ENCODE data around the gene RP9.

The RP9 gene

GRCh38 chr7:33109005-33109757 lies at the start of gene RP9:
Gene RP9, minus strand, starts transcription at chr7:33109404. Its CDS starts 32 bp downstream, at chr7:33109372.
- H3K27me3 Mint-ChIP-seq = peaks cover 22% of the 10 kb centered on the region
- DNase-seq (peak; percentile 83 to 86), ATAC-seq (peak; percentile 92)
- H3K4me3 Mint-ChIP-seq = peak within 1 kb of the TSS; percentile 82 to 97
- peaks cover 39% of the 10 kb centered on the region for H3K4me1 Mint-ChIP-seq
- peak within 1 kb of the TSS; percentile 79 to 97 for H3K27ac Mint-ChIP-seq
- H3K9me3 Mint-ChIP-seq = no peaks in the 10 kb centered on the region

- H3K27me3 Mint-ChIP-seq = no peaks in the 10 kb centered on the region
- H3K4me1 Mint-ChIP-seq = no peaks in the 10 kb centered on the region
- H3K4me3 Mint-ChIP-seq = no peak overlapping the region
- H3K27ac Mint-ChIP-seq = no peak overlapping the region
- no peaks in the 10 kb centered on the region for H3K9me3 Mint-ChIP-seq
- ATAC-seq (no peak), DNase-seq (no peak)
These were observed 48.6 kb upstream of the RP9 start for GRCh38 chr7:33157781-33158180.

GRCh38 chr7:33157311-33157710 lies 48.1 kb upstream of the RP9 start:
- Mint-ChIP-seq H3K4me1 (no peaks in the 10 kb centered on the region), H3K9me3 (no peaks in the 10 kb centered on the region), H3K27ac (no peak overlapping the region), H3K27me3 (no peaks in the 10 kb centered on the region), H3K4me3 (no peak overlapping the region)
- DNase-seq = no peak
- no peak for ATAC-seq

- ATAC-seq (no peak), DNase-seq (no peak)
- no peak overlapping the region for H3K27ac Mint-ChIP-seq
- no peaks in the 10 kb centered on the region for H3K9me3 Mint-ChIP-seq
- H3K4me3 Mint-ChIP-seq = no peak overlapping the region
- no peaks in the 10 kb centered on the region for H3K27me3 Mint-ChIP-seq
- no peaks in the 10 kb centered on the region for H3K4me1 Mint-ChIP-seq
These were observed 47.2 kb upstream of the RP9 start for GRCh38 chr7:33156441-33156840.

- ATAC-seq (no peak), DNase-seq (no peak)
- no peaks in the 10 kb centered on the region for H3K4me1 Mint-ChIP-seq
- no peak overlapping the region for H3K4me3 Mint-ChIP-seq
- H3K9me3 Mint-ChIP-seq = no peaks in the 10 kb centered on the region
- H3K27me3 Mint-ChIP-seq = no peaks in the 10 kb centered on the region
- no peak overlapping the region for H3K27ac Mint-ChIP-seq
These were observed 46.6 kb upstream of the RP9 start for GRCh38 chr7:33155811-33156210.

- DNase-seq (no peak), ATAC-seq (no peak)
- H3K4me1 Mint-ChIP-seq = no peaks in the 10 kb centered on the region
- H3K4me3 Mint-ChIP-seq = no peak overlapping the region
- H3K9me3 Mint-ChIP-seq = no peaks in the 10 kb centered on the region
- H3K27ac Mint-ChIP-seq = no peak overlapping the region
- no peaks in the 10 kb centered on the region for H3K27me3 Mint-ChIP-seq
These were observed 42.9 kb upstream of the RP9 start for GRCh38 chr7:33152087-33152486.

GRCh38 chr7:33145156-33145555 lies 36.0 kb upstream of the RP9 start:
- no peak overlapping the region for H3K27ac Mint-ChIP-seq
- peaks cover 4 to 14% of the 10 kb centered on the region in 2 donors for H3K9me3 Mint-ChIP-seq
- no peak overlapping the region for H3K4me3 Mint-ChIP-seq
- peaks cover 8% of the 10 kb centered on the region for H3K4me1 Mint-ChIP-seq
- ATAC-seq (no peak), DNase-seq (no peak)
- no peaks in the 10 kb centered on the region for H3K27me3 Mint-ChIP-seq

- DNase-seq = no peak
- no peak for ATAC-seq
- Mint-ChIP-seq H3K4me3 (no peak overlapping the region), H3K4me1 (peaks cover 8% of the 10 kb centered on the region), H3K9me3 (peaks cover 4 to 14% of the 10 kb centered on the region in 2 donors), H3K27me3 (no peaks in the 10 kb centered on the region), H3K27ac (no peak overlapping the region)
These were observed 35.0 kb upstream of the RP9 start for GRCh38 chr7:33143996-33144718.

- ATAC-seq = no peak
- H3K4me3 Mint-ChIP-seq = no peak overlapping the region
These were observed 33.4 kb upstream of the RP9 start for GRCh38 chr7:33142585-33142984.

GRCh38 chr7:33137103-33137502 lies 27.9 kb upstream of the RP9 start:
- Mint-ChIP-seq H3K4me1 (peaks cover 2% of the 10 kb centered on the region), H3K9me3 (peaks cover 14 to 17% of the 10 kb centered on the region in 2 donors), H3K4me3 (no peak overlapping the region), H3K27ac (no peak overlapping the region), H3K27me3 (no peaks in the 10 kb centered on the region)
- no peak for ATAC-seq
- DNase-seq = no peak

More at GRCh38 chr7:33142585-33142984, 33.4 kb upstream of the RP9 start:
- peaks cover 4 to 14% of the 10 kb centered on the region in 2 donors for H3K9me3 Mint-ChIP-seq
- no peak overlapping the region for H3K27ac Mint-ChIP-seq
- H3K4me1 Mint-ChIP-seq = peaks cover 8% of the 10 kb centered on the region
- no peaks in the 10 kb centered on the region for H3K27me3 Mint-ChIP-seq
- DNase-seq = no peak

- DNase-seq = no peak
- peak overlapping the region; percentile 95 to 96 for H3K4me3 Mint-ChIP-seq
- H3K27me3 Mint-ChIP-seq = no peaks in the 10 kb centered on the region
- peaks cover 4 to 6% of the 10 kb centered on the region in 2 donors for H3K9me3 Mint-ChIP-seq
- peaks cover 19% of the 10 kb centered on the region for H3K4me1 Mint-ChIP-seq
- ATAC-seq = no peak
- H3K27ac Mint-ChIP-seq = peak overlapping the region; percentile 91
These were observed 21.0 kb upstream of the RP9 start for GRCh38 chr7:33130184-33130583.

GRCh38 chr7:33129806-33130153 lies 20.6 kb upstream of the RP9 start:
- DNase-seq = no peak
- Mint-ChIP-seq H3K9me3 (peaks cover 2% of the 10 kb centered on the region in 2 donors), H3K4me3 (peak overlapping the region; percentile 95 to 96), H3K4me1 (peaks cover 19% of the 10 kb centered on the region), H3K27ac (peak overlapping the region; percentile 91), H3K27me3 (no peaks in the 10 kb centered on the region)
- no peak for ATAC-seq

- H3K9me3 Mint-ChIP-seq = no peaks in the 10 kb centered on the region
- ATAC-seq (peak; percentile 99), DNase-seq (peak; percentile 90 to 94)
- H3K27ac Mint-ChIP-seq = peak within 1 kb of the TSS; percentile 91
- peak within 1 kb of the TSS; percentile 95 to 96 for H3K4me3 Mint-ChIP-seq
- peaks cover 19% of the 10 kb centered on the region for H3K4me1 Mint-ChIP-seq
- no peaks in the 10 kb centered on the region for H3K27me3 Mint-ChIP-seq
These were observed 20.0 kb upstream of the RP9 start, which contains the start of gene BBS9 for GRCh38 chr7:33128990-33129805. Gene BBS9, plus strand, starts transcription at chr7:33129564. Its CDS starts 16,689 bp downstream, at chr7:33146253.

GRCh38 chr7:33128631-33128989 lies 19.4 kb upstream of the RP9 start:
- H3K4me3 Mint-ChIP-seq = peak overlapping the region; percentile 95 to 96
- H3K27ac Mint-ChIP-seq = peak overlapping the region in 1 of 2 donors; percentile 54
- H3K9me3 Mint-ChIP-seq = no peaks in the 10 kb centered on the region
- no peak for DNase-seq
- no peaks in the 10 kb centered on the region for H3K27me3 Mint-ChIP-seq
- no peak for ATAC-seq
- peaks cover 19% of the 10 kb centered on the region for H3K4me1 Mint-ChIP-seq

- Mint-ChIP-seq H3K27me3 (peaks cover 7% of the 10 kb centered on the region), H3K9me3 (no peaks in the 10 kb centered on the region), H3K4me3 (no peak overlapping the region), H3K4me1 (peaks cover 17% of the 10 kb centered on the region), H3K27ac (no peak overlapping the region)
- ATAC-seq = no peak
- no peak for DNase-seq
These were observed 17.9 kb upstream of the RP9 start for GRCh38 chr7:33127085-33127484.

Data from stimulated activated naive CD8-positive, alpha-beta T cell treated with anti-CD3 and anti-CD28 coated beads, Interleukin-15, amount 100 ng/mL, for 72 hours (primary cell).